GM19395 (cell line): ENCODE data around the gene GPR108.

Experiments
- ATAC-seq: cut with Tn5 transposase; IDR thresholded peaks from one replicate; pipeline ENCODE4 v1.9.1; 2021; ENCODE audit warnings: mild to moderate bottlenecking, moderate library complexity; ENCODE audit not compliant: unreplicated experiment

GPR108 gene

DNA sequence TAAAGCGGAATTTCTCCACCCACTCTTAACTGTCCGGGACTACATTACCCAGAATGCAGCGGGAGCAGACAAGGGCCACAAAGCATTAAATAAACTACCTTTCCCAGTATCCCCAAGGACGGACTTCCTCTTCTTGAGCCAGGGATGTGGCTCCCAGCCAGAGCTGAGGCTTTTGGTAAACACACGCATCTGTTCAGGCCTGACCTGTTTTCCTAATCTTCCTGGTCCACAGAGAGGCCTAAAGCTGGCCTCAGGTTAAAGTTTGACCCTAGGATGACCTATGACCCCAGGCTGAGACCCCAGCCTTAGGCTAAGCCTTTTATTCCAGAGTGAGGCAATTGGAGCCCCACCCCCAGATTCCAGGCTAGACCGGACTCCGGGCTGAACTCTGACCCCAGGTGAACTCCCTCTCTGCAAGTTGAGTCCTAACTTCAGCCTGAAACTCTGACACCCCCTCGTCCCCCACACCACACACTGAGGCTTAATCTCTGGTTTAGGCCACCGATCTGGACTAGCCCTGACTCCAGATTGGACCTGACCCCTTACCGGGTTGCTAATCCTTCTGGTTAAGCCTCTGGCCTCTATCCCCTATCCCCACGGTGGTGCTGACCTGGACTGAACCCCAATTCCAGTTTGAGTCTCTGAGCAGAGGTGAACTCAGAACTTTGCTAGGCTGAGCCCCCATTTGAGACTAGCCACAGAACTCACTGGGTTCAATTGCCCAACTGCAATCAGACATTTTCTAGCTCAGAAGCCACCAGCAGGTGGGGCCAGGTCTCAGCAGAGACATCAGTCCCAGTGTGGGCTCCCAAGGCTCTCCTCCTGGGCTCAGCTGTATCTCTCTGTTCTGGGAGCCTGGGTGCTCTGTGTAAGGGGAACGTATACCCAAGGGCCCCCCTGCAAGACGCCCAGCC is 750 bp upstream of the GPR108 start:
- no peak for ATAC-seq

DNA sequence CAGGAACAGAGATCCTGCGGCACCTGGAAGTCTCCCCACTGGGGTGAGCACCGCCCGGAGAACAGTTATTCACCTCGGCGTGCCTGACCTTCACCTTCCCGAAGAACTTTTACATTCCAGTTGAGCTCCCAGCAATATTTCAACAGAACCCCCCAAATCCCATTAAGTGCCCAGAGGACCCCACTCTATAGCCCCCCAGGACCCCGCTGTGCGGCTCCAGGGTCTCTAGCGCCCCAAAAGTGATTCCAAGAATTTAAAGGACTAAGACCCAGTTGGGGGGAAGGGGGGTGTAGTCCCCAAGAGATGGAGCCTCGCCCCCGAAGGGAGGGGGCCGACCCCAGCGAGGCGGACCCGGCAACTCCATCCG is 480 bp downstream of the GPR108 start:
- no peak for ATAC-seq

DNA sequence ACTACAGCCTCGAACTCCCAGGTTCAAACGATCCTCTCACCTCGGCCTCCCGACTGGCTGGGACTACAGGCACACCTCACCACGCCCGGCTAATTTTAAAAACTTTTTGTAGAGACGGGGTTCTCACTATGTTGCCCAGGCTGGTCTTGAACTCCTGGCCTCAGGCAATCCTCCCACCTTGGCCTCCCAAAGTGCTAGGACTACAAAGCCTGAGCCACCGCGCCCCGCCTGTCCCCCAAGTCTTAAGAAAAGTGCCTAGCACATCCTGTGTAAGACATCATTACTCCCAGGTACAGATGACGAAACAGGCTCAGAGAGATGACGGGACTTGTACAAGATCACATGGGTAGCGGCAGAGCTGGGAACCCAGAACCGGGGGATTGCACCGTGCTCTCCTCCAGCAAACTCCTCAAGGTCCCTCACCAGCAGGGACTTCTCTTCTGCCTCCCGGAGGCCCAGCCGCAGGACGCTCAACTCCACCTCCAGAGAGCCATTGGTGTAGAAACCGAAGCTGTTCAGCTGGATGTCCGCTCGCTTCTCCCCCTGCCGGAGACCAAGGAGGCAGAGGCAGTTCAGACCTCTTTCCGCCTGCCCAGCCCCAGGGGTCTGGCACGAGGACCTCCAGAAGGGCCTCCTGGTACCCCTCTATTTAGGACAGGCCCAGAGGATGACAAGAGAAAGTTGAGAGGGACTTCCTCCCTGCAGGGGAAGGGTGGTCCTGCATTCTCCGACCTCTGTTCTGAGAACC is 1.0 kb downstream of the GPR108 start:
- no peak for ATAC-seq

DNA sequence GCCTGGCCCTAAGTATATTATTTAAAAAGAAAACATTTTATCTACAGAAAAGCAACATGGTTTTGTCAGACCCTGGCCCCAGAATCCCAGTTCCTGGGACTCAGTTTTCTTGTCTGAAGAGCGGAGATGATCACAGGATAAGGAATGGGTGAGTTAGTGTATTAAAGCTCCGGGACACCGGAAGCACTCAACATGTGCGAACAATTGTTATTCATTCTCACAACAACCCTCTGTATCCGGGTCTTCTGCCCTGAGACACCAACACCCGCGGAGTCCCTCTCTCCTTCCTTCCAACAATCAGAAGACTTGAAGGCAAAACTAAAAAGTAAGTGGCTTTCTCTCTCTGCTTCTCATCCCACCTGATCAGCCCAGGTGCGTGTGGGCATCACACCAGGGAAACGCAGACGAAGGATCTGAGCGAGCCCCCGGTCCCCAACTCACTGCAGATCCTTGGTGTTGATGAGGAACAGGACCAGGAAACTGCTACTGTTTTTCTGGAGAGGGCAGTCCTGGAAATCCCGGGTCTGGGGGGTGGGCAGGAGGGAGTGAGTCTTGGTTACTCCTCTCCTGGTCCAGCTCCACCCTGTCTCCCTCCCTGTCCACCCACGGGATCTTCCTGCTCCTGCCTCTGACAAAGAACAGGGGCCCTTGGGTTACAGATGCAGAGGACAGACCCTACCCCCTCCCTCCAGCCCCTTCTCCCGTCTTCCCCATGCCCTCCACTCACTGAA is 2.0 kb downstream of the GPR108 start:
- ATAC-seq: no peak

DNA sequence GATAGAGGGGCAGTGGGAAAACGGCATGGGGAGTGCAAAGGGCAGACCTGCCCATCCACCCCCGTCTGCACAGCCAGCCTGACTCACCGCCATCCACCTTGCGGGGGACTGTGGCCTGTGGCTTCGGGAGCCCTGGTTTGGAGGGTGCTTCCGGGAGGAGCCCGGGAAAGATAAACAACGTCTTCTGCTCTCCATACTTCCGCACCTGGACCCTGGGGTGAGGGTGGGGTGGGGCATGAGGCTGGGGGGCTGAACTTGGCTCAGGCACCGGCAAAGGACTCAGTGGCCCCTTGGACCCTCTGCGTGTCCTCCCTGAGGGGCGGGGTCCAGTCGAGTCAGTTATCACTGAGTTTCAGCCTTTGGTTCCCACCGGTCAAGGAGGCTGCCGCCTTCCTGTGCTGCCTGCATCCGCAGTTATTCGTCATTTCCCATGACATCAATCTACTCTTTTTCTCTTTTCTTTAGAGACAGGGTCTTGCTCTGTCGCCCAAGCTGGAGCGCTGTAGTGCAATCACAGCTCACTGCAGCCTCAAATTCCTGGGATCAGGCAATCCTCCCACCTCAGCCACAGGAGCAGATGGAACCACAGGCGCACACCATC is 3.2 kb downstream of the GPR108 start:
- ATAC-seq: no peak

DNA sequence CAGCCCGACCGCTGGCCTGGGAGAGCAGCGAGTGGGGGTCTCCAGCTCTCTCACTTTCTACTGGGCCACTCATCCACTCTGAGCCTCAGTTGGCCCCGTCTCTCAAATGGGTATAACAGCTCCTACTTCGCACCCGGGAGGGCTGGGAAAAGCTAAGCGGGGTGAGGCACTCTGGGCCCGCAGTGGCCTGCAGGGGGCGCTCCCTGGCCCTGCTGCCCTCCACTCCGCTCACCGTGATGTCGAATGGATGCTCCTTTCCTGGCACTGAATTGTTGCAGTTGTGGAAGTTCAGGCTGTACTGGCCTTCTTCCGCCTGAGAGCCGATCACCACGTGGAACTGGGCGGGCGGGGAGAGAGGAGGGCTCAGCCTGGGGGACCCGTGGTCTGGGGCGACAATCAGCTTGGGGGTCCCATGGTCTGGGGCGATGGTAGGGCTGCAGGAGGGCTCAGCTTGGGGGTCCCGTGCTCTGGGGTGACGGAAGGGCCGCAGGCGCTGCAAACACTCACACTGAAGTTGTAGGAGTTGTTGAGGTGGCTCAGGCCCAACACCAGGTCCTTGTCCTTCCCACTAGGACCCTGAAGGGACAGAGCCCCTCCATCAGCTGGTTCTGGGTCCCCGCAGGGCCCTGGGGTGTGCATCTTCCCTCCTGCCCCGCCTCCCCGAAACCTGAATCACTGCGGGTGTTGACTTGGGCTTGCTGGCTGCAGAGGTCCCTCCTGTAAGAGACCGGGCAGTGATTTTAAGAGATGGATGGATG is 3.9 kb downstream of the GPR108 start:
- no peak for ATAC-seq

DNA sequence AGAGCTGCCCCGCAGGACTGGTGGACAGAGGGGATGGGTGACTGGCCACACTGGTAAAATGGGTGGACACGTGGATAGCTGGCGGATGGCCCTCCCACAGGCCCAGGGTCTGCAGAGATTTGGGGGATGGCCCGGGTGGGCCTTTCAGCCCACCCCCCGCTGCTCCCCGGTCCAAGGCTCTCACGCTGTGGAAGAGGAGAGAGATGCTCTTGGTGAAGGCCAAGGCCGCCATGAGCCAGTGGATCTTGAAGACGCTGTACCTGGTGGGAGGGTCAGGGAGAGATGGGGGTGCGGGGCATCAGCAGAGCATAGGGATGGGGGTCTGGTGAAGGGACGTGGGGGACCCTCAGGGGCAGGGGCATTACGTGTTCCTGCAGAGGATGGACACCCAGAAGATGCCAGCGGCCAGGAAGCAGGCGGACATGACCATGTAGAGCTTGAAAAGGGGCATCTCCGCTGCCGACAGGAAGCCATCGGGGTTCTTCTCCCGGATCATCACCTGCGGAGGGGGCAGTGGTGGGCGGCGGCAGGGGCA is 4.5 kb downstream of the GPR108 start:
- no peak for ATAC-seq

DNA sequence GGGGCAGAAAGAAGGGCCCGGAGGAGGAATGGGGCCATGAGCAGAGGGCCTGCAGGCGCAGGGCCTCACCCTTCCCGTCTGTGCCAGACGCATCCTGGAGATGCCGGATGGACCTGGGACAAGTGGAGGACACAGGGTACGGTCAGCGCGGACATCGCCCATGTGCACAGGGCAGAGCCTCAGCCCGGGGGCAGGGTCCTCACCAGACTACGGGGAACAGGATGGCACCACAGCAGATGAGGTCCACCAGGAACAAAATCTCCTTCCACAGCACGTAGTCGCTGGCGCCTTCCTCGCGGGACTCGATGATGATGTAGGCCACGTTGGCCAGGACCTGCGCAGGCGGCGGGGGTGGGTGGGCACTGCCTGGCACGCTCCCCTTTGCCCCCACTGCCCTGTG is 5.6 kb downstream of the GPR108 start:
- ATAC-seq: no peak

DNA sequence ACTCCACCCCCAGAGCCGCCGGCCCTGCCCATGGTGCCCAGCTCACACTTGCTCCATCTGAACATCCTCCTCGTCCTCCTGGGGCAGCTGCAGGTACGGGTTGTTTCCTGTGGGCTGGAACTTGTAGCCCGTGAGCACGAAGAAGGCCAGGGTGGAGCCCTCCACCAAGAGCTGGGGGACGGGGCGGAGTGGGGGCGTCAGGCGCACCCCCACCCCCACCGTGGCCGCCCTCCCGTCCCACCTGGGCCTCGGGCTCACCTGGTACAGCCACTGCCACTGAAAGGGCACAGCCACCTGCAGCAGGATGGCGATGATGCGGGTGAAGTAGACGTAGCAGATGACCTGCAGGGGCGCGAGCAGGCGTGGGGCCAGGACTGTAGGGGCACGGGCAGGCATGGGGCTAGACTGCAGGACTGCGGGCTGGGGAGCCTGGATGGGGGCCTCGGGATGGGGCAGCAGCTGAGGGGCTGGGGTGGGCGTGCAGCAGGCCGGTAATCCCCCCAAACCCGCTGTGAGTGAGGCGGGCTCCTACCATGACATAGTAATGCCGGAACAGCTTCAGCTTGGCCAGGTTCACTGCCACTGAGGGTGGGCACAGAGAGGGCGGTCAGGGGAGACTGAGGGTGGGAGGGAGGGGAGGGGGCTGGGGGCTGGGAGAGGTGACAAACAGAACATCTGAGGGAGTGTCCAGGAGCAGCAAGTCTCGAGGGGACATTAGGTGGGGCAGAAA is 6.3 kb downstream of the GPR108 start:
- ATAC-seq: no peak

DNA sequence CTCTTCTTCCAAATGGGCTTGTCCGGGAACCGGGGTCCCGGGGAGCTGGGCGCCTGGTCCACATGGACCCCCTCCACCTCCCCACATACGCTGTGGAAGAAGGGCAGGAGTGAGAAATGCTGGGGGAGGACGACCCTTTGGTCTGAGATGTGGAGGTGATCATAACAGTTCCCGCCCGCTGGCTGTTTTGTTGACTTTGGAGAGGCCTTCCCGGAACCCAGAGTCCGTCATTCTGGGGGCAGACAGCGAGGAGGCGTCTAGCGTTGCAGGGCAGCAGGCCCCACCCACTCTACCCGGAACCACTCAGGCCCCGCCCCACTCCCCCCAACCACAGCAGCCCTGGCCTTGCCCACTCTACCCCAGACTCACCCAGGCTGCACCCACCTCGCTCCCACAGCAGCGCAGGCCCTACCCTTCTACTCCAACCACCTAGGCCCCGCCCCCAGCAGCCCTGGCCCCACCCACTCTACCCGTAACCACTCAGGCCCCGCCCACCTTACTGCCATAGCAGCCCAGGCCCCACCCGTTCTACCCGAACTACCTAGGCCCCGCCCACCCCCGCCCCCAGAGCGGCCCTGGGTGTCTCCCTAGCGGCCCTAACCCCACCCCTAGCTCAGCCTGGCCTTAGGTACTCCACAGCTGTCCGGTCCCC is 7.1 kb downstream of the GPR108 start:
- ATAC-seq: no peak

DNA sequence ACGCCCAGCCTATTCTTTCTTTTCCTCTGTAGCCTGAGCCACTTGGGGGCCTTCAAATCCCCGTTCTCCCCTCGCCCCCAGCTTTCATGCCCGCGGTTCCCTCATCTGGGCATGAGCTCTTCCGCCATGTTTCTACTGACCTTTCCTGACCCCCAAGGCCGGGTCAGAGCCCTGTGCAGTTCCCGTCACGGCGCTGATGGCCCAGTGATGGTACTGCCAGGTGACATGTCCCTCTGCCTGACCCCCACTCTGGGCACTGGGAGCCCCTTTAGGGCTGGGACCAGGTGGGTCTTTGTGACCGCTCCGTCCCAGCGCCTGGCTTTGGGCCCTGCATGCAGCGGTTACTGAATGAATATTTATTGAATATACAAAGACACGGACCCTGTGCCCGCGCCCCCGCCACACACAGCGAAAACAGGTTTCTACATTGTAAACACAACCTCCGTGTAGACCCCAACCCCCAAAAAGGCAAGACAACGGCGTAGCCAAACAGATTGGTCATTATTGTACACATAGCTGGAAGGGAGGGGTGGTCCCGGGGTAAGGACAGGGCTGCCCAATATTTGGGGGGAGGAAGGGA is 7.7 kb downstream of the GPR108 start:
- no peak for ATAC-seq

DNA sequence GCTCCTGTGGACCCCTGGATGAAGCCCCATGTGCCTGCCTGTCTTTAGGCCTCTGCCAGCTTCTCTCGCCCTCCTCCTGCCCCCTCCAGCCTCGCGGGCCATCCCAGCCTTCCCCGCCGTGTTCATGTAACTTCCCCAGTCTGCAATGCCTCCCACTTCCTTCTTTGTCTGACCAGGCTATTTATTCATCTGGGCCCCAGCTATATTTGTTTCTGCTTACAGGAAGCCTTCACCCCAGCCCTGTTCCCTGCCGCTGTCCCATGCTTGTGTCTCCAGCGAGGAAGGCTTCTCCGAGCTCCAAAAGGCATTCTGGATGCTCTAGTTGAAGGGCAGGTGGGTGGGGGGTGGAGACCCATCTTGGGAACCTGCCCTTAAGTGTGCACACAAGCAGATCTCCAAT is 9.0 kb downstream of the GPR108 start:
- no peak for ATAC-seq

DNA sequence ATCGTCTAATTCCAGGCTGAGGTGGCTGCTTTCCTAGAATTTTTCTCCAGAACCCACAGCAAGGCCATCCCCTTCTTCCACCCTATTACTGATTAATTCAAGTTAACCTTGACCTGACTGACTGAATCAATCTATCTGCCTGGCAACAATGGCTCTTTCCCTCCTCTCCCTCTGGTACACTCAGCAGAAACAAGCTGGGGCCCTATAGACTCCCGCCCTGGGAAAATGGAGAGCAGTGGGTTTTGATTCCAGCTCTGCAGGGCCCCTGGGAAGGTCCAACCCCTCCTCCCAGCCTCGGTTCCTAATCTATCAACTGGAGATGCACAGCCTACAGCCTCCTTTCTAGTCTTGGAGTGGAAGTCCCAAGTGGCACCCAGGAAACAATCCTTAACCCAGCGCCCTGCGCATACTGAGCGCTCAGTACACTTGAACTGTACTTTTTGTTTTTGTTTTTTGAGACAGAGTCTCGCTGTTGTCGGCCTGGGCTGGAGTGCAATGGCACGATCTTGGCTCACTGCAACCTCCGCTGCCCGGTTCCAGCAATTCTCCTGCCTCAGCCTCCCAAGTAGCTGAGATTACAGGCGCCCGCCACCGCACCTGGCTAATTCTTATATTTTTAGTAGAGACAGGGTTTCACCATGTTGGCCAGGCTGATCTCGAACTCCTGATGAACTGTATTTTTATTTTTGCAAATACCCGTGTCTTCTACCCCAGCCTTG is 11.7 kb downstream of the GPR108 start:
- no peak for ATAC-seq

DNA sequence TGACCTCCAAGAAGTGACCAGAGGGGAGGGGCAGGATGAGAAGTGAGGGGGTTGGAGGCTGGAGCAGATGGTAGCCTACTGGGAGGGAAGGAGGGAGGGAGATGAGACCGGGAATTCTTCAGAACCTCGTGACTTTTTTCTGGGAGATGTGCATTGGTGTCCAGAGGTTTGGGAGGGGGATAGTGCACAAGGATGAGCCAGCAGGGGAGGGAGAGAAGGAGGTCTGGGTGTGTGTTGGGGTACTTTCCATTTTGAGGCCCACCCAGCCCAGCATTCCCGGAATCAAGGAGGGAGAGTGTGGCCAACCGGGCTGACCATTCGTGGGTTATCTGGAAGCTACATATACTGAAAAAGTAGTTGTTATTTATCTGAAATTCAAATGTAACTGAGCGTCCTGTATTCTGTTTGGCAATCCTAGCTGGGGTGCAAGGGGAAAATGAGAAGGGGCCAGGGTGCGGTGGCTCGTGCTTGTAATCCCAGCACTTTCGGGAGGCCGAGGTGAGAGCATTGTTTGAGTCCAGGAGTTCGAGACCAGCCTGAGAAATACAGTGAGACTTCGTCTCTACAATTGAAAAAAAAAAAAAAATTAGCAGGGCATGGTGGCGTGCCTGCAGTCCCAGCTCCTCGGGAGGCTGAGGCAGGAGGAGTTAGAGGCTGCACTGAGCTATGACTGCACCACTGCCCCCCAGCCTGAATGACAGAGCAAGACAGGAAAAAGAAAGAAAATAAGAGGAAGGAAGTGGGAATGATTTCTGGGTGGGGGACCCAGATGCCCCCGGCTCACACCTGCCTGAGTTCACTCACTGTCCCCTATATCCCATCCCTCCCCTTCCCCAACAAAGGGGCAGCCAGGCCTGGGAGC is 12.5 kb downstream of the GPR108 start:
- no peak for ATAC-seq

DNA sequence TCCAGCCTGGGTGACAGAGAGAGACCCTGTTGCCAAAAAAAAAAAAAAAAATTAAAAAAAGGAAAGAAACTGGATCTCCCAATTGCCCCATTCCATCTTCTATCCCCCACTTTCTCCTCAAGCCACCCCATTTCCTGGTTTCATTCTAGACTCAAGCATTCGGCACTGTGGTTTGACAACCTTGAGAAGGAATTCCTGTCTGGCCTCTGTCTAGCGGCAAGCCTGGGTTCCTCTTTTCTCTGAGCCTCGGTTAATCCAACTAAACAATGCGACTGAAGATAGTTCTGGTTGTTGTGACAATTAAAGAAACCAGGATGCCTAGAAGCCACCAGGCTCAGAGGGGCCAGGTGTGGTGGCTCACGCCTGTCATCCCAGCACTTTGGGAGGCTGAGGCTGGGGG is 13.6 kb downstream of the GPR108 start:
- no peak for ATAC-seq

DNA sequence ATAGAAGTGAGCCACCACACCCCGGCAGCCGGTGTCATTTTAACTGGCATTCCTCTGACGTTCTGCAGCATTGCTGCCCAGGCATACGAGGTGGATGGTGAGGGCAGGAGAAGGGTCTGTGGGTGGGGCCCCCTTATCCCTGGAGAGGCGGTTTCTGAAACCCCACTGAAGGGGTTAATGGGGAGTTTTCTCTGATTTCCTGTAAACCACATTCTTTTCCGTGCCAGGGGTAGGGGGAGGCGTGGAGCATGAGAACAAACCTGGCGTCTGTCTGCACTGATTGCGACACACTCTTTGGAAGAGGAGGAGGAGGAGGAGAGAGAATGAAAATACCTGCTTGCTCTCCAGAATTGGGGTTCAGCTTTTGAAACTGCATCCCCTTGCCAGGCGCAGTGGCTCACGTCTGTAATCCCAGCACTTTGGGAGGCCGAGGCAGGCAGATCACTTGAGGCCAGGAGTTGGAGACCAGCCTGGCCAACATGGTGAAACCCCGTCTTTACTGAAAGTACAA is 14.2 kb downstream of the GPR108 start:
- ATAC-seq: no peak

DNA sequence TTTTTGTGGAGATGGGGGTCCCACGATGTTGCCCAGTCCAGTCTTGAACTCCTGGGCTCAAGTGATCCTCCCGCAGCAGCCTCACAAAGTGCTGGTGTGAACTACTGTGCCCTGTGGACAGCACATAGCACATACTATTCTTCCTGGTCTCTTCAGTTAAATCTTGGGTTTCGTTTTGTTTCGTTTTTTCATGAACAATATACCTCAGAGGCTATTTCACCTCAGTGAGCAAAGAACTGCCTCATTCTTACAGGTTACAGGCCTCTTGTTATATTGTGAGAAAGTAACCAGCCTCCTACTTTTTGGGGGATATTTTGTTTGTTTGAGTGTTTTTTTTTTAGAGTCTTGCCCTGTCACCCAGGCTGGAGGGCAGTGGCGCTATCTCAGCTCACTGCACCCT is 15.6 kb downstream of the GPR108 start:
- no peak for ATAC-seq
